ENCODE data around the gene FAT1. TPM values are rescaled to one million over a fixed set of nuclear protein-coding genes. Genes with fewer than 3 reads are reported as not detected.
"Not testable (repeated sequence)": the region's sequence is repeated elsewhere in the genome, so short reads cannot be mapped to it uniquely, and the experiment has no call there.

Gene FAT1
- polyA plus RNA-seq, 1 experiment = 489 TPM

GRCh38 chr4:186659935-186660334, 63.7 kb downstream of the FAT1 start:
- DNase-seq (ENCODE audit: low read depth) = no peak
- peaks cover 20% of the 10 kb centered on the region for H3K36me3 ChIP-seq (ENCODE audit: control insufficient read depth, insufficient read depth, low read length)
- H3K4me3 ChIP-seq (ENCODE audit: low read depth, low read length) = no peak overlapping the region
- POLR2A ChIA-PET = no interaction called here
- CTCF ChIA-PET = no interaction called here
- TF ChIP-seq, protein P1, sequence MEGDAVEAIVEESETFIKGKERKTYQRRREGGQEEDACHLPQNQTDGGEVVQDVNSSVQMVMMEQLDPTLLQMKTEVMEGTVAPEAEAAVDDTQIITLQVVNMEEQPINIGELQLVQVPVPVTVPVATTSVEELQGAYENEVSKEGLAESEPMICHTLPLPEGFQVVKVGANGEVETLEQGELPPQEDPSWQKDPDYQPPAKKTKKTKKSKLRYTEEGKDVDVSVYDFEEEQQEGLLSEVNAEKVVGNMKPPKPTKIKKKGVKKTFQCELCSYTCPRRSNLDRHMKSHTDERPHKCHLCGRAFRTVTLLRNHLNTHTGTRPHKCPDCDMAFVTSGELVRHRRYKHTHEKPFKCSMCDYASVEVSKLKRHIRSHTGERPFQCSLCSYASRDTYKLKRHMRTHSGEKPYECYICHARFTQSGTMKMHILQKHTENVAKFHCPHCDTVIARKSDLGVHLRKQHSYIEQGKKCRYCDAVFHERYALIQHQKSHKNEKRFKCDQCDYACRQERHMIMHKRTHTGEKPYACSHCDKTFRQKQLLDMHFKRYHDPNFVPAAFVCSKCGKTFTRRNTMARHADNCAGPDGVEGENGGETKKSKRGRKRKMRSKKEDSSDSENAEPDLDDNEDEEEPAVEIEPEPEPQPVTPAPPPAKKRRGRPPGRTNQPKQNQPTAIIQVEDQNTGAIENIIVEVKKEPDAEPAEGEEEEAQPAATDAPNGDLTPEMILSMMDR (IDR thresholded peaks at IDR 0.05; ENCODE audit: insufficient read depth, low read depth, low read length) = no peak
- H3K27me3 ChIP-seq (ENCODE audit: control insufficient read depth, insufficient read depth, low read length) = no peaks in the 10 kb centered on the region

- H3K36me3 ChIP-seq (ENCODE audit: control insufficient read depth, insufficient read depth, low read length) = peaks cover 20% of the 10 kb centered on the region
- H3K4me3 ChIP-seq (ENCODE audit: low read depth, low read length); CTCF ChIA-PET; DNase-seq (ENCODE audit: low read depth); POLR2A ChIA-PET; H3K27me3 ChIP-seq (ENCODE audit: control insufficient read depth, insufficient read depth, low read length): not testable (repeated sequence)
These were observed 64.2 kb downstream of the FAT1 start for GRCh38 chr4:186659456-186659855.

DNA sequence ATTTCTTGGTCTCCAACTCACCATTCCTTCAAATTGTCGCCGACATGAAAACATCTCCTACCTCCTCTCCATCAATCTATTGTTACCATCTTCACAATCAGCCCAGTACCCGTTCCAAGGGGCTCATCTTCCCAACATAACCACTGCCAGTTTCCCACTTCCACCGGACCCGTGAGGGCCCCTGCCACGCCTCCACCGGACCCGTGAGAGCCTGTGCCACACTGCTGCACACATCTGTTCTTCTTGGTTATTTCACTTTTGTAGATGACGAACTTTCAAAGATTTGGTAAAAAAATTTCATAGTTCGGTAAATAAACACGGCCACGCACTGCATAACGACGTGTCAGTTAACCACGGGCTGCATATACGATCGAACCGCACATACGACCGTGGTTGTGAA, 65.0 kb downstream of the FAT1 start:
- CTCF ChIA-PET = no interaction called here
- H3K27me3 ChIP-seq (ENCODE audit: control insufficient read depth, insufficient read depth, low read length) = no peaks in the 10 kb centered on the region
- H3K36me3 ChIP-seq (ENCODE audit: control insufficient read depth, insufficient read depth, low read length) = peaks cover 23% of the 10 kb centered on the region
- no peak for DNase-seq (ENCODE audit: low read depth)
- H3K4me3 ChIP-seq (ENCODE audit: low read depth, low read length) = no peak overlapping the region
- POLR2A ChIA-PET = no interaction called here
- TF ChIP-seq, protein P1 (IDR thresholded peaks at IDR 0.05; ENCODE audit: insufficient read depth, low read depth, low read length) = no peak

DNA sequence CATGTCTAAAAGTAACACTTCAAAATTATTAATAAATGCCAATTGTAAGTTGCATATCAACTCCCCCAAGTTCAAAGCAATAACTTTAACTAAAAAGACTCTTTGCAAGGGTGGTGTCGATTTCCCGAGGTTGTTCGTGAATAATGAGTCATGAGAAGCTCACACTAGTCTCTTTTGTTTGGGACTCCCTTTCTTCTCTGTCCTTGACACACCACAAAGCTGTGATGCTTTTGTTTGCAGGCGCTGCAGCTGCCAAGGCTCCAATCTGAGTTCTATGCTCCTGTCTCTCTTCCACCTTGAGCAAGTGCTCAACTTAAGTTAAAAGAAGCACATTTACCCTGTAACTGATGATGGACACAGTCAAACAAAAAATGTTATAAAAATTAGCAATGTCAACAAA, 65.9 kb downstream of the FAT1 start:
- no peak for DNase-seq (ENCODE audit: low read depth)
- Histone ChIP-seq H3K36me3 (ENCODE audit: control insufficient read depth, insufficient read depth, low read length) (peaks cover 24% of the 10 kb centered on the region), H3K27me3 (ENCODE audit: control insufficient read depth, insufficient read depth, low read length) (no peaks in the 10 kb centered on the region), H3K4me3 (ENCODE audit: low read depth, low read length) (no peak overlapping the region)
- POLR2A ChIA-PET = no interaction called here
- TF ChIP-seq, protein P1 (IDR thresholded peaks at IDR 0.05; ENCODE audit: insufficient read depth, low read depth, low read length) = no peak
- CTCF ChIA-PET = no interaction called here

DNA sequence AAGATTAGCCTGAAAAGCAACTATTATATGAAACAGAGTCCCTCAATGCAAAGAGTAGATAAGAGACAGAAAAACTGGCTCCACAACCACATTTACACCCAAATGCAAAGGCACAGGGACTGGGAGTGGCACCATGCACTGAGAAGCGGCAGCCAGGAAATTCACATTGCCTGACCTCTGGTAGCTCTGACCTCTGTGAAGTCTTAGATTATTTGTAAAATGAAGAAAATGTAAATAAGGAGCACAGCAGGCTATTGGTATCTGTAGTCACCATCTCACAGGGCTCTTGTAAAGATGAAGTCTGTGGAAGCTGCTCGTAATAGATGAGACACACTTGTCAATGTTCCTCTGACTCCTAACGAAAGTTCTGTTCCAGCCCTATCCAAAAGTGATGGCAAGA, 69.7 kb downstream of the FAT1 start:
- Histone ChIP-seq H3K36me3 (ENCODE audit: control insufficient read depth, insufficient read depth, low read length) (peaks cover 14% of the 10 kb centered on the region), H3K27me3 (ENCODE audit: control insufficient read depth, insufficient read depth, low read length) (no peaks in the 10 kb centered on the region), H3K4me3 (ENCODE audit: low read depth, low read length) (no peak overlapping the region)
- DNase-seq (ENCODE audit: low read depth) = no peak
- ChIA-PET POLR2A (no interaction called here), CTCF (interaction anchor here (0.6 kb wide), 1 partner anchor 8 kb away, joined by 3 read pairs; no protein-coding TSS in a partner anchor)
- TF ChIP-seq, protein P1 (IDR thresholded peaks at IDR 0.05; ENCODE audit: insufficient read depth, low read depth, low read length) = no peak

DNA sequence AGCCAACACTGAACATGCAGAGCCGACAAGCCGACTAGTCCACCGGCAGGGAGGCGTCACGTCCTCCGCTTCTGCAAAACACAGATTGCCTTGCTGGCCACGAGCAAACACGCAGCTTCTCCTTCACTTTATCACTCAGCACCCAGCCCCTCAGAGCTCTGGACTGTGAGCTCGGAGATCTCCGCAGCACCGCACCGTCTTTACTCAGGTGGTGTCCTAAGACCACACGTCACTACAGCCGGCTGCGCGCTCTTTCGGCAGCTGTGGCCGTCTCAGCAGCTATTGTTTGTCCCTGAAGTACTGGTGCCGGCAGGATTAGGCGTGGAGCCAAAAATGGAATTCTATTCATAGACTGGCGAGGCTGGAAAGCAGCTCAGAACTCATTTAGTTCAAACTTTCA, 72.0 kb downstream of the FAT1 start:
- CTCF ChIA-PET = interaction anchor here (0.6 kb wide), 1 partner anchor 15 kb away, joined by 4 read pairs; no protein-coding TSS in a partner anchor
- H3K36me3 ChIP-seq (ENCODE audit: control insufficient read depth, insufficient read depth, low read length) = peaks cover 16% of the 10 kb centered on the region
- POLR2A ChIA-PET = interaction anchor here (0.6 kb wide), 1 partner anchor 18 kb away, joined by 5 read pairs; no protein-coding TSS in a partner anchor

More for the DNA sequence above, 72.0 kb downstream of the FAT1 start:
- TF ChIP-seq, protein P1 (IDR thresholded peaks at IDR 0.05; ENCODE audit: insufficient read depth, low read depth, low read length) = no peak
- Histone ChIP-seq H3K27me3 (ENCODE audit: control insufficient read depth, insufficient read depth, low read length) (no peaks in the 10 kb centered on the region), H3K4me3 (ENCODE audit: low read depth, low read length) (no peak overlapping the region)
- no peak for DNase-seq (ENCODE audit: low read depth)

Measured in BJ (cell line).